Hepatocyte (in vitro differentiated cells): Measurements from ENCODE around the gene FAAH2.
"Not testable (repeated sequence)": the region's sequence is repeated elsewhere in the genome, so short reads cannot be mapped to it uniquely, and the experiment has no call there.

Experiments used
- EZH2 ChIP-seq: fragments of 200-600 bp; sonication (generic); IDR thresholded peaks from 2 replicates; pipeline ENCODE4 v1.6.1; 2016; ENCODE audit warnings: antibody characterized with exemption, mild to moderate bottlenecking, borderline replicate concordance
- EZH2phosphoT487 ChIP-seq: fragments of 200-600 bp; sonication (generic); IDR thresholded peaks from one replicate; pipeline ENCODE4 v1.6.1; 2018; ENCODE audit warnings: antibody characterized with exemption, mild to moderate bottlenecking, low read depth, moderate library complexity; ENCODE audit not compliant: unreplicated experiment, severe bottlenecking
- TF ChIP-seq, protein P1 (sequence below): fragments of 200-600 bp; sonication (generic); IDR thresholded peaks from 2 replicates; pipeline ENCODE4 v1.5.1; 2016; ENCODE audit warnings: antibody characterized with exemption, mild to moderate bottlenecking; ENCODE audit not compliant: poor library complexity

DNA sequence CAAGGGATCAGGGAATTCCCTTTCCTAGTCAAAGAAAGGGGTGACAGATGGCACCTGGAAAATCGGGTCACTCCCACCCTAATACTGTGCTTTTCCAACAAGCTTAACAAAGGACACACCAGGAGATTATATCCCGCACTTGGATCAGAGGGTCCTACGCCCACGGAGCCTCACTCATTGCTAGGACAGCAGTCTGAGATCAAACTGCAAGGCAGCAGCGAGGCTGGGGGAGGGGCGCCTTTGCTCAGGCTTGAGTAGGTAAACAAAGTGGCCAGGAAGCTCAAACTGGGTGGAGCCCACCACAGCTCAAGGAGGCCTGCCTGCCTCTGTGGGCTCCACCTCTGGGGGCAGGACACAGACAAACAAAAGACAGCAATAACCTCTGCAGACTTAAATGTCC, 9.2 kb downstream of the FAAH2 start:
- TF ChIP-seq, protein P1, sequence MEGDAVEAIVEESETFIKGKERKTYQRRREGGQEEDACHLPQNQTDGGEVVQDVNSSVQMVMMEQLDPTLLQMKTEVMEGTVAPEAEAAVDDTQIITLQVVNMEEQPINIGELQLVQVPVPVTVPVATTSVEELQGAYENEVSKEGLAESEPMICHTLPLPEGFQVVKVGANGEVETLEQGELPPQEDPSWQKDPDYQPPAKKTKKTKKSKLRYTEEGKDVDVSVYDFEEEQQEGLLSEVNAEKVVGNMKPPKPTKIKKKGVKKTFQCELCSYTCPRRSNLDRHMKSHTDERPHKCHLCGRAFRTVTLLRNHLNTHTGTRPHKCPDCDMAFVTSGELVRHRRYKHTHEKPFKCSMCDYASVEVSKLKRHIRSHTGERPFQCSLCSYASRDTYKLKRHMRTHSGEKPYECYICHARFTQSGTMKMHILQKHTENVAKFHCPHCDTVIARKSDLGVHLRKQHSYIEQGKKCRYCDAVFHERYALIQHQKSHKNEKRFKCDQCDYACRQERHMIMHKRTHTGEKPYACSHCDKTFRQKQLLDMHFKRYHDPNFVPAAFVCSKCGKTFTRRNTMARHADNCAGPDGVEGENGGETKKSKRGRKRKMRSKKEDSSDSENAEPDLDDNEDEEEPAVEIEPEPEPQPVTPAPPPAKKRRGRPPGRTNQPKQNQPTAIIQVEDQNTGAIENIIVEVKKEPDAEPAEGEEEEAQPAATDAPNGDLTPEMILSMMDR: not testable (repeated sequence)
- TF ChIP-seq EZH2phosphoT487, EZH2: not testable (repeated sequence)
